Osteocyte (in vitro differentiated cells): ENCODE results near the gene CTDNEP1. TPM values are rescaled to one million over a fixed set of nuclear protein-coding genes. Genes with fewer than 3 reads are reported as not detected.

Experiments
- DNase-seq: peaks from one replicate; pipeline ENCODE4 v3.0.0; 2021; ENCODE audit warnings: mixed read lengths; ENCODE audit not compliant: unreplicated experiment; ENCODE audit errors: extremely low spot score
- H3K27ac Mint-ChIP-seq: one replicate; pipeline ENCODE4 v1.8.0; 2021; ENCODE audit warnings: mild to moderate bottlenecking, mixed read lengths; ENCODE audit not compliant: unreplicated experiment
- H3K27me3 Mint-ChIP-seq: one replicate; pipeline ENCODE4 v1.8.0; 2021; ENCODE audit warnings: mixed read lengths; ENCODE audit not compliant: unreplicated experiment
- H3K36me3 Mint-ChIP-seq: one replicate; pipeline ENCODE4 v1.8.0; 2021; ENCODE audit warnings: mixed read lengths; ENCODE audit not compliant: unreplicated experiment
- H3K4me1 Mint-ChIP-seq: one replicate; pipeline ENCODE4 v1.8.0; 2021; ENCODE audit warnings: mixed read lengths; ENCODE audit not compliant: unreplicated experiment
- H3K4me3 Mint-ChIP-seq: one replicate; pipeline ENCODE4 v1.8.0; 2021; ENCODE audit warnings: mild to moderate bottlenecking, moderate library complexity, mixed read lengths; ENCODE audit not compliant: unreplicated experiment
- H3K9me3 Mint-ChIP-seq: one replicate; pipeline ENCODE4 v1.8.0; 2021; ENCODE audit warnings: mixed read lengths; ENCODE audit not compliant: unreplicated experiment
- CTCF ChIP-seq: fragments of 200-600 bp; sonication (generic); IDR thresholded peaks from 2 replicates; pipeline ENCODE4 v1.5.0; 2021; ENCODE audit warnings: antibody characterized with exemption, mild to moderate bottlenecking, moderate library complexity
- total RNA-seq: library from RNA; stranded (reverse); gene quantifications from 2 replicates; pipeline ENCODE4 v1.2.1, GENCODE V29; 2021

CTDNEP1 gene
- total RNA-seq, 1 donor from 2014 or later, result 145 TPM

- H3K27me3 Mint-ChIP-seq, result no peaks in the 10 kb centered on the region
- H3K4me1 Mint-ChIP-seq, result peaks cover 59% of the 10 kb centered on the region
- peak; percentile 59 for TF ChIP-seq CTCF
- peak overlapping the region; percentile 99 for H3K27ac Mint-ChIP-seq
- H3K4me3 Mint-ChIP-seq, result peak overlapping the region; percentile 97
- H3K9me3 Mint-ChIP-seq, result no peaks in the 10 kb centered on the region
- H3K36me3 Mint-ChIP-seq, result peaks cover 16% of the 10 kb centered on the region
- no peak for DNase-seq
Observed at GRCh38 chr17:7220593-7221277, 30.8 kb downstream of the CTDNEP1 start.

- Mint-ChIP-seq H3K27ac (peak within 1 kb of the TSS; percentile 99), H3K27me3 (no peaks in the 10 kb centered on the region), H3K9me3 (no peaks in the 10 kb centered on the region), H3K4me1 (peaks cover 62% of the 10 kb centered on the region), H3K36me3 (peaks cover 10% of the 10 kb centered on the region), H3K4me3 (peak within 1 kb of the TSS; percentile 97)
- DNase-seq, result peak; percentile 95
- no peak for TF ChIP-seq CTCF
Observed at GRCh38 chr17:7219812-7220592, 31.5 kb downstream of the CTDNEP1 start, which contains the start of the genes ACADVL and DLG4. TSS of gene ACADVL (plus strand) at chr17:7219938. CDS start at chr17:7219985, 47 bp downstream. TSS of gene DLG4 (minus strand) at chr17:7219836.

GRCh38 chr17:7219229-7219811 lies 32.2 kb downstream of the CTDNEP1 start:
- Mint-ChIP-seq H3K27ac (peak overlapping the region; percentile 99), H3K27me3 (no peaks in the 10 kb centered on the region), H3K9me3 (no peaks in the 10 kb centered on the region), H3K4me1 (peaks cover 61% of the 10 kb centered on the region), H3K4me3 (peak overlapping the region; percentile 97), H3K36me3 (peaks cover 7% of the 10 kb centered on the region)
- DNase-seq, result no peak
- no peak for TF ChIP-seq CTCF

- H3K27ac Mint-ChIP-seq, result peak overlapping the region; percentile 99
- DNase-seq, result no peak
- peaks cover 64% of the 10 kb centered on the region for H3K4me1 Mint-ChIP-seq
- H3K27me3 Mint-ChIP-seq, result no peaks in the 10 kb centered on the region
- no peak for TF ChIP-seq CTCF
- peak overlapping the region; percentile 97 for H3K4me3 Mint-ChIP-seq
- no peaks in the 10 kb centered on the region for H3K9me3 Mint-ChIP-seq
- peaks cover 5% of the 10 kb centered on the region for H3K36me3 Mint-ChIP-seq
Observed at GRCh38 chr17:7218758-7219157, 32.8 kb downstream of the CTDNEP1 start.

- DNase-seq, result no peak
- Mint-ChIP-seq H3K4me3 (peak overlapping the region; percentile 83), H3K27ac (peak overlapping the region; percentile 90), H3K4me1 (peaks cover 69% of the 10 kb centered on the region), H3K36me3 (no peaks in the 10 kb centered on the region), H3K27me3 (no peaks in the 10 kb centered on the region), H3K9me3 (no peaks in the 10 kb centered on the region)
- TF ChIP-seq CTCF, result no peak
Observed at GRCh38 chr17:7218166-7218565, 33.4 kb downstream of the CTDNEP1 start.
